DOHH2 (cell line): ENCODE measurements around the gene KIFC1.

ENCODE experiments used
- CTCF ChIP-seq: fragments of 200-600 bp; sonication (generic); IDR thresholded peaks from one replicate; pipeline ENCODE4 v1.5.1; 2014; ENCODE audit warnings: antibody characterized with exemption, mild to moderate bottlenecking, low read depth, low read length; ENCODE audit not compliant: poor library complexity, severe bottlenecking
- EZH2phosphoT487 ChIP-seq: fragments of 200-600 bp; sonication (generic); IDR thresholded peaks from 2 replicates; pipeline ENCODE4 v1.6.1; 2017; ENCODE audit warnings: borderline replicate concordance, mild to moderate bottlenecking, antibody characterized with exemption, low read length, moderate library complexity, mixed read lengths

- no peak for TF ChIP-seq CTCF
- TF ChIP-seq EZH2phosphoT487 = no peak
Measured at GRCh38 chr6:33412140-33413009, 20.8 kb downstream of the KIFC1 start.
